Neural progenitor cell (in vitro differentiated cells): ENCODE measurements around the gene SRGAP2C.
"Not testable (repeated sequence)": the region's sequence is repeated elsewhere in the genome, so short reads cannot be mapped to it uniquely, and the experiment has no call there.

Source experiments
- CTCF ChIP-seq: fragments of 200-600 bp; sonication (generic); IDR thresholded peaks from 2 replicates; pipeline ENCODE4 v1.5.1; 2017; ENCODE audit warnings: antibody characterized with exemption, mild to moderate bottlenecking
- EZH2 ChIP-seq: fragments of 200-600 bp; sonication (generic); IDR thresholded peaks from 2 replicates; pipeline ENCODE4 v1.6.1; 2017; ENCODE audit warnings: antibody characterized with exemption, mild to moderate bottlenecking, moderate library complexity

GRCh38 chr1:121161199-121161901, 23.4 kb upstream of the SRGAP2C start:
- not testable (repeated sequence) for TF ChIP-seq CTCF, EZH2
